GM18907 (cell line): ENCODE measurements around the gene USP48.

ENCODE experiments used
- ATAC-seq: cut with Tn5 transposase; IDR thresholded peaks from one replicate; pipeline ENCODE4 v1.9.1; 2021; ENCODE audit warnings: mild to moderate bottlenecking, moderate library complexity; ENCODE audit not compliant: unreplicated experiment

The USP48 gene

GRCh38 chr1:21655259-21655658 is 127.7 kb downstream of the USP48 start:
- no peak for ATAC-seq

GRCh38 chr1:21654209-21654608 is 128.7 kb downstream of the USP48 start:
- no peak for ATAC-seq

- ATAC-seq = no peak
Measured at GRCh38 chr1:21653744-21654100, 129.2 kb downstream of the USP48 start.

GRCh38 chr1:21652937-21653743 is 129.8 kb downstream of the USP48 start:
- ATAC-seq = no peak

- no peak for ATAC-seq
Measured at GRCh38 chr1:21652101-21652936, 130.6 kb downstream of the USP48 start.

- no peak for ATAC-seq
Measured at GRCh38 chr1:21651214-21652042, 131.5 kb downstream of the USP48 start.

GRCh38 chr1:21650400-21650799 is 132.5 kb downstream of the USP48 start:
- no peak for ATAC-seq

- no peak for ATAC-seq
Measured at GRCh38 chr1:21649315-21649714, 133.6 kb downstream of the USP48 start.

- ATAC-seq = no peak
Measured at GRCh38 chr1:21648791-21649190, 134.2 kb downstream of the USP48 start.

GRCh38 chr1:21648352-21648730 is 134.6 kb downstream of the USP48 start:
- no peak for ATAC-seq

GRCh38 chr1:21647431-21648351 is 135.3 kb downstream of the USP48 start:
- no peak for ATAC-seq

GRCh38 chr1:21645550-21645949 is 137.4 kb downstream of the USP48 start:
- ATAC-seq = no peak

- no peak for ATAC-seq
Measured at GRCh38 chr1:21644906-21645305, 138.0 kb downstream of the USP48 start.

- no peak for ATAC-seq
Measured at GRCh38 chr1:21644348-21644747, 138.6 kb downstream of the USP48 start.

- no peak for ATAC-seq
Measured at GRCh38 chr1:21643624-21644023, 139.3 kb downstream of the USP48 start.

- ATAC-seq = no peak
Measured at GRCh38 chr1:21641967-21642739, 140.8 kb downstream of the USP48 start.

- no peak for ATAC-seq
Measured at GRCh38 chr1:21641537-21641936, 141.4 kb downstream of the USP48 start.

GRCh38 chr1:21641076-21641475 is 141.9 kb downstream of the USP48 start:
- no peak for ATAC-seq

- ATAC-seq = no peak
Measured at GRCh38 chr1:21640653-21641052, 142.3 kb downstream of the USP48 start.
